ENCODE measurements around the gene UPB1.

The UPB1 gene

DNA sequence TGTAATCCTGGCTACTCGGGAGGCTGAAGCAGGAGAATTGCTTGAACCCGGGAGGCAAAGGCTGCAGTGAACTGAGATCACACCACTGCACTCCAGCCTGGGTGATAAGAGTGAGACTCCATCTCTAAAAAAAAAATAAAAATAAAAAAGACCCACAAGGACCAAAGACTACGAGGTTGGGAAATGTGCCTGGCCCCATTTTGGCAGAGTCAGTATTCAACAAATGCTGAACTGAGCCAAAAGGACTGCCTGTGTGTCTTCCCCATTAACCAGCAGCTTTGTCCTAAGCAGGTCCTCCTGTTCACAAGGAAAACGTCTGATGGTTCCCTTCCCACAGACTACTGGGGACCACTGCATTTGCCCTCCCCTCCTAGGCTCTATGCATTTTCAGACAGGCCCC, 40.1 kb upstream of the UPB1 start:
- no peak overlapping the region for H3K9ac ChIP-seq (ENCODE audit: low read length)
- H3K4me3 ChIP-seq (ENCODE audit: low read length), result no peak overlapping the region
- no peaks in the 10 kb centered on the region for H3K9me2 ChIP-seq (replicated peaks; ENCODE audit: insufficient read depth, low read length)
- H3K4me2 ChIP-seq (ENCODE audit: low read depth, low read length), result no peak overlapping the region
- H2AFZ ChIP-seq (ENCODE audit: low read length), result no peak overlapping the region
- H3K27me3 ChIP-seq (replicated peaks; ENCODE audit: insufficient read depth, low read length), result no peaks in the 10 kb centered on the region
- H3K4me1 ChIP-seq (ENCODE audit: low read length), result peaks cover 8% of the 10 kb centered on the region
- no peaks in the 10 kb centered on the region for H3F3A ChIP-seq (ENCODE audit: insufficient read depth, low read length)
- no peak overlapping the region for H3K27ac ChIP-seq (ENCODE audit: low read length)
- no peak for DNase-seq
- H3K9me3 ChIP-seq (replicated peaks; ENCODE audit: insufficient read depth, low read length), result no peaks in the 10 kb centered on the region
- no peaks in the 10 kb centered on the region for H3K36me3 ChIP-seq (replicated peaks; ENCODE audit: insufficient read depth, low read length)
- H3K79me2 ChIP-seq (ENCODE audit: low read length), result no peaks in the 10 kb centered on the region
- no peaks in the 10 kb centered on the region for H4K20me1 ChIP-seq (ENCODE audit: insufficient read depth, low read length)
- TF ChIP-seq, protein P1, sequence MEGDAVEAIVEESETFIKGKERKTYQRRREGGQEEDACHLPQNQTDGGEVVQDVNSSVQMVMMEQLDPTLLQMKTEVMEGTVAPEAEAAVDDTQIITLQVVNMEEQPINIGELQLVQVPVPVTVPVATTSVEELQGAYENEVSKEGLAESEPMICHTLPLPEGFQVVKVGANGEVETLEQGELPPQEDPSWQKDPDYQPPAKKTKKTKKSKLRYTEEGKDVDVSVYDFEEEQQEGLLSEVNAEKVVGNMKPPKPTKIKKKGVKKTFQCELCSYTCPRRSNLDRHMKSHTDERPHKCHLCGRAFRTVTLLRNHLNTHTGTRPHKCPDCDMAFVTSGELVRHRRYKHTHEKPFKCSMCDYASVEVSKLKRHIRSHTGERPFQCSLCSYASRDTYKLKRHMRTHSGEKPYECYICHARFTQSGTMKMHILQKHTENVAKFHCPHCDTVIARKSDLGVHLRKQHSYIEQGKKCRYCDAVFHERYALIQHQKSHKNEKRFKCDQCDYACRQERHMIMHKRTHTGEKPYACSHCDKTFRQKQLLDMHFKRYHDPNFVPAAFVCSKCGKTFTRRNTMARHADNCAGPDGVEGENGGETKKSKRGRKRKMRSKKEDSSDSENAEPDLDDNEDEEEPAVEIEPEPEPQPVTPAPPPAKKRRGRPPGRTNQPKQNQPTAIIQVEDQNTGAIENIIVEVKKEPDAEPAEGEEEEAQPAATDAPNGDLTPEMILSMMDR (IDR thresholded peaks at IDR 0.05; ENCODE audit: low read length), result no peak
- TF ChIP-seq EZH2 (optimal IDR thresholded peaks at IDR 0.05; ENCODE audit: low read depth, low read length), result no peak
- TF ChIP-seq EZH2phosphoT487 (IDR thresholded peaks at IDR 0.05; ENCODE audit: low read length), result no peak

GRCh38 chr22:24455751-24456426, 39.2 kb upstream of the UPB1 start:
- DNase-seq, result no peak
- H3K4me2 ChIP-seq (ENCODE audit: low read depth, low read length), result no peak overlapping the region
- H3F3A ChIP-seq (ENCODE audit: insufficient read depth, low read length), result peaks cover 8% of the 10 kb centered on the region
- H3K36me3 ChIP-seq (replicated peaks; ENCODE audit: insufficient read depth, low read length), result no peaks in the 10 kb centered on the region
- H3K4me3 ChIP-seq (ENCODE audit: low read length), result no peak overlapping the region
- no peak overlapping the region for H3K27ac ChIP-seq (ENCODE audit: low read length)
- H3K9ac ChIP-seq (ENCODE audit: low read length), result no peak overlapping the region
- no peaks in the 10 kb centered on the region for H3K9me2 ChIP-seq (replicated peaks; ENCODE audit: insufficient read depth, low read length)
- peaks cover 15% of the 10 kb centered on the region for H3K4me1 ChIP-seq (ENCODE audit: low read length)
- no peaks in the 10 kb centered on the region for H3K79me2 ChIP-seq (ENCODE audit: low read length)
- no peaks in the 10 kb centered on the region for H3K27me3 ChIP-seq (replicated peaks; ENCODE audit: insufficient read depth, low read length)
- no peaks in the 10 kb centered on the region for H3K9me3 ChIP-seq (replicated peaks; ENCODE audit: insufficient read depth, low read length)
- no peaks in the 10 kb centered on the region for H4K20me1 ChIP-seq (ENCODE audit: insufficient read depth, low read length)
- no peak overlapping the region for H2AFZ ChIP-seq (ENCODE audit: low read length)
- TF ChIP-seq, protein P1 (IDR thresholded peaks at IDR 0.05; ENCODE audit: low read length), result no peak
- TF ChIP-seq EZH2phosphoT487 (IDR thresholded peaks at IDR 0.05; ENCODE audit: low read length), result no peak
- TF ChIP-seq EZH2 (optimal IDR thresholded peaks at IDR 0.05; ENCODE audit: low read depth, low read length), result no peak

DNA sequence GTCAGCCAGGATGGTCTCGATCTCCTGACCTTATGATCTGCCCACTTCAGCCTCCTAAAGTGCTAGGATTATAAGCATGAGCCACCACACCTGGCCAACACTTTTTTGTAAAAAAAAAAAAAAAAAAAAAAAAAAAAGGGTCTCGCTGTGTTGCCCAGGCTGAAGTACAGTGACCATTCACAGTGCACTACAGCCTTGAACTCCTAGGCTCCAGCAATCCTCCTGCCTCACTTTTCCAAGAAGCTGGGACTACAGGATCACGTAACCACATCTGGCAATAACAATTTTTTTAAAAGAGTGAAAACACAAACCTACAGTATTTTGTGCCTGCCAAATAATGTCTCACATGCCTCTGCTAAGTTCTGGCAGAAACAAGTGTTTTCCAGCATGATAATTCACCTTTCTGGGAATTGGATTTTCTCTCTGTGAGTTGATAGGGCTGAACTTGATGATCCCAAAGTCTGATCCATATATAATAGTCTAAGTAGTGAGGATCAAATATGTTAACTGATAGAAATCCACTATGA, 37.2 kb upstream of the UPB1 start:
- no peak for TF ChIP-seq EZH2phosphoT487 (IDR thresholded peaks at IDR 0.05; ENCODE audit: low read length)
- TF ChIP-seq, protein P1 (IDR thresholded peaks at IDR 0.05; ENCODE audit: low read length), result no peak
- no peak for TF ChIP-seq EZH2 (optimal IDR thresholded peaks at IDR 0.05; ENCODE audit: low read depth, low read length)
- no peaks in the 10 kb centered on the region for H3K27me3 ChIP-seq (replicated peaks; ENCODE audit: insufficient read depth, low read length)
- no peak overlapping the region for H3K27ac ChIP-seq (ENCODE audit: low read length)

More for the DNA sequence above, 37.2 kb upstream of the UPB1 start:
- H3K4me1 ChIP-seq (ENCODE audit: low read length), result peaks cover 17% of the 10 kb centered on the region
- H2AFZ ChIP-seq (ENCODE audit: low read length), result no peak overlapping the region
- no peaks in the 10 kb centered on the region for H3K9me3 ChIP-seq (replicated peaks; ENCODE audit: insufficient read depth, low read length)
- peaks cover 10% of the 10 kb centered on the region for H3F3A ChIP-seq (ENCODE audit: insufficient read depth, low read length)
- H4K20me1 ChIP-seq (ENCODE audit: insufficient read depth, low read length), result no peaks in the 10 kb centered on the region
- no peaks in the 10 kb centered on the region for H3K79me2 ChIP-seq (ENCODE audit: low read length)
- H3K9ac ChIP-seq (ENCODE audit: low read length), result no peak overlapping the region
- no peak overlapping the region for H3K4me2 ChIP-seq (ENCODE audit: low read depth, low read length)
- no peak overlapping the region for H3K4me3 ChIP-seq (ENCODE audit: low read length)
- no peak for DNase-seq
- H3K36me3 ChIP-seq (replicated peaks; ENCODE audit: insufficient read depth, low read length), result no peaks in the 10 kb centered on the region
- H3K9me2 ChIP-seq (replicated peaks; ENCODE audit: insufficient read depth, low read length), result no peaks in the 10 kb centered on the region
